Stimulated activated naive CD4-positive, alpha-beta T cell (primary cell): ENCODE data around the gene GGT6.
"Not testable (repeated sequence)": the region's sequence is repeated elsewhere in the genome, so short reads cannot be mapped to it uniquely, and the experiment has no call there.

ENCODE experiments used
- DNase-seq, 6 experiments: peaks; one replicate each; lab custom pipeline; 2025; lab: John Stamatoyannopoulos, UW

The GGT6 gene

GRCh38 chr17:4560421-4560820 lies at the start of gene GGT6:
GGT6 (minus strand) TSS chr17:4560577; CDS start chr17:4560521, 56 bp downstream.
- DNase-seq: no peak

- no peak for DNase-seq
These were observed 49.8 kb upstream of the GGT6 start for GRCh38 chr17:4610162-4610561.

GRCh38 chr17:4609761-4610160 lies 49.4 kb upstream of the GGT6 start:
- DNase-seq: no peak

- DNase-seq: no peak
These were observed 47.4 kb upstream of the GGT6 start for GRCh38 chr17:4607773-4608187.

GRCh38 chr17:4607261-4607741 lies 46.9 kb upstream of the GGT6 start:
- no peak for DNase-seq

- DNase-seq: no peak
These were observed 45.4 kb upstream of the GGT6 start for GRCh38 chr17:4605826-4606225.

- DNase-seq: not testable (repeated sequence)
These were observed 44.4 kb upstream of the GGT6 start for GRCh38 chr17:4604736-4605135.

GRCh38 chr17:4604111-4604644 lies 43.8 kb upstream of the GGT6 start:
- no peak for DNase-seq

GRCh38 chr17:4602041-4602440 lies 41.7 kb upstream of the GGT6 start:
- no peak for DNase-seq

- no peak for DNase-seq
These were observed 40.9 kb upstream of the GGT6 start for GRCh38 chr17:4601326-4601725.

- DNase-seq: no peak
These were observed 40.2 kb upstream of the GGT6 start for GRCh38 chr17:4600563-4600962.

GRCh38 chr17:4599505-4600281 lies 39.3 kb upstream of the GGT6 start:
- DNase-seq: no peak

- DNase-seq: no peak
These were observed 38.6 kb upstream of the GGT6 start for GRCh38 chr17:4598776-4599504.

- no peak for DNase-seq
These were observed 37.6 kb upstream of the GGT6 start for GRCh38 chr17:4597975-4598374.

GRCh38 chr17:4596636-4597380 lies 36.4 kb upstream of the GGT6 start:
- DNase-seq: no peak

- not testable (repeated sequence) for DNase-seq
These were observed 35.4 kb upstream of the GGT6 start for GRCh38 chr17:4595685-4596342.

- peak in 2 of 6 experiments; percentile 7 to 9 for DNase-seq
These were observed 34.7 kb upstream of the GGT6 start for GRCh38 chr17:4594931-4595684.

- DNase-seq: no peak
These were observed 34.0 kb upstream of the GGT6 start for GRCh38 chr17:4594406-4594805.

- DNase-seq: no peak
These were observed 32.6 kb upstream of the GGT6 start for GRCh38 chr17:4593021-4593421.

- no peak for DNase-seq
These were observed 32.0 kb upstream of the GGT6 start for GRCh38 chr17:4592240-4593005.
